ENCODE results near the gene P2RY11.

P2RY11 gene

DNA sequence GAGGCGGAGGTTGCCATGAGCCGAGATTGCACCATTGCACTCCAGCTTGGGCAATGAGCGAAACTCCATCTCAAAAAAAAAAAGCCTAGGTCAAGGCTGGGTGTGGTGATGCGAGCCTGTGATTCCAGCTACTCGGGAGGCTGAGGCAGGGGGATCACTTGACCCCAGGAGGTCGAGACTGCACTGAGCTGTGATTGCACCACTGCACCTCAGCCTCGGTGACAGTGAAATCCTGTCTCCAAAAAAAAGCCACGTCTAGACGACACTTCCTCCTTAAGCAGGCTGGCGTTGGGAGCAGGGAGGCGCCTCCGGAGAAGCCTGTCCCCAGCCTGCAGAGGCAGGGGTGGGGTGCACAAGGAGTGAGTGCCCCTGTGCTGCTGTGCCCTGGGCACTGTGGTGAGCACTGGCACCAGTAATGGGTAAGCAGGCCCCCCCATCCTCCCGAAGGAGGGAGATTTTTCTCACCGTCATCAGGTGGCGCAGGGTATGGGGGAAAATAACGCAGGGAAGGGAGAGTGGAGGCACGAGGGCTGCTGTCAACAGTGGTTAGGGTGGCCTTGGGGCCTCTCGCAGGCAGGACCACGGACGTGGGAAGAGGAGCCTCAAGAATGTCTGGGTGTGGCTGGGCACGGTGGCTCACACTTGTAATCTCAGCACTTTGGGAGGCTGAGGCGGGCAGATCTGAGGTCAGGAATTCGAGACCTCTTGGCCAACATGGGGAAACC, 706 bp downstream of the P2RY11 start:
- TF ChIP-seq FOXM1 (IDR thresholded peaks at IDR 0.05; ENCODE audit: borderline replicate concordance, low read depth) (no peak), CEBPB (IDR thresholded peaks at IDR 0.05) (no peak), TEAD4 (IDR thresholded peaks at IDR 0.05) (no peak), EGR1 (IDR thresholded peaks at IDR 0.05) (no peak), ZBTB7A (IDR thresholded peaks at IDR 0.05; ENCODE audit: low read depth) (no peak), RAD21 (IDR thresholded peaks at IDR 0.05; ENCODE audit: low read depth) (no peak), EP300 (IDR thresholded peaks at IDR 0.05; ENCODE audit: borderline replicate concordance) (no peak), CREB1 (IDR thresholded peaks at IDR 0.05; ENCODE audit: low read depth) (no peak)
- TF ChIP-seq, protein P1, sequence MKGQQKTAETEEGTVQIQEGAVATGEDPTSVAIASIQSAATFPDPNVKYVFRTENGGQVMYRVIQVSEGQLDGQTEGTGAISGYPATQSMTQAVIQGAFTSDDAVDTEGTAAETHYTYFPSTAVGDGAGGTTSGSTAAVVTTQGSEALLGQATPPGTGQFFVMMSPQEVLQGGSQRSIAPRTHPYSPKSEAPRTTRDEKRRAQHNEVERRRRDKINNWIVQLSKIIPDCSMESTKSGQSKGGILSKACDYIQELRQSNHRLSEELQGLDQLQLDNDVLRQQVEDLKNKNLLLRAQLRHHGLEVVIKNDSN (IDR thresholded peaks at IDR 0.05) = no peak
- TF ChIP-seq, protein P2, sequence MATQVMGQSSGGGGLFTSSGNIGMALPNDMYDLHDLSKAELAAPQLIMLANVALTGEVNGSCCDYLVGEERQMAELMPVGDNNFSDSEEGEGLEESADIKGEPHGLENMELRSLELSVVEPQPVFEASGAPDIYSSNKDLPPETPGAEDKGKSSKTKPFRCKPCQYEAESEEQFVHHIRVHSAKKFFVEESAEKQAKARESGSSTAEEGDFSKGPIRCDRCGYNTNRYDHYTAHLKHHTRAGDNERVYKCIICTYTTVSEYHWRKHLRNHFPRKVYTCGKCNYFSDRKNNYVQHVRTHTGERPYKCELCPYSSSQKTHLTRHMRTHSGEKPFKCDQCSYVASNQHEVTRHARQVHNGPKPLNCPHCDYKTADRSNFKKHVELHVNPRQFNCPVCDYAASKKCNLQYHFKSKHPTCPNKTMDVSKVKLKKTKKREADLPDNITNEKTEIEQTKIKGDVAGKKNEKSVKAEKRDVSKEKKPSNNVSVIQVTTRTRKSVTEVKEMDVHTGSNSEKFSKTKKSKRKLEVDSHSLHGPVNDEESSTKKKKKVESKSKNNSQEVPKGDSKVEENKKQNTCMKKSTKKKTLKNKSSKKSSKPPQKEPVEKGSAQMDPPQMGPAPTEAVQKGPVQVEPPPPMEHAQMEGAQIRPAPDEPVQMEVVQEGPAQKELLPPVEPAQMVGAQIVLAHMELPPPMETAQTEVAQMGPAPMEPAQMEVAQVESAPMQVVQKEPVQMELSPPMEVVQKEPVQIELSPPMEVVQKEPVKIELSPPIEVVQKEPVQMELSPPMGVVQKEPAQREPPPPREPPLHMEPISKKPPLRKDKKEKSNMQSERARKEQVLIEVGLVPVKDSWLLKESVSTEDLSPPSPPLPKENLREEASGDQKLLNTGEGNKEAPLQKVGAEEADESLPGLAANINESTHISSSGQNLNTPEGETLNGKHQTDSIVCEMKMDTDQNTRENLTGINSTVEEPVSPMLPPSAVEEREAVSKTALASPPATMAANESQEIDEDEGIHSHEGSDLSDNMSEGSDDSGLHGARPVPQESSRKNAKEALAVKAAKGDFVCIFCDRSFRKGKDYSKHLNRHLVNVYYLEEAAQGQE (IDR thresholded peaks at IDR 0.05; ENCODE audit: low read depth) = no peak
- TF ChIP-seq, protein P3, sequence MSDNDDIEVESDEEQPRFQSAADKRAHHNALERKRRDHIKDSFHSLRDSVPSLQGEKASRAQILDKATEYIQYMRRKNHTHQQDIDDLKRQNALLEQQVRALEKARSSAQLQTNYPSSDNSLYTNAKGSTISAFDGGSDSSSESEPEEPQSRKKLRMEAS (IDR thresholded peaks at IDR 0.05) = no peak

- TF ChIP-seq FOXM1 (IDR thresholded peaks at IDR 0.05; ENCODE audit: borderline replicate concordance, low read depth) = no peak
- TF ChIP-seq RAD21 (IDR thresholded peaks at IDR 0.05; ENCODE audit: low read depth) = peak; percentile 19; the same call in 1 of the 2 replicates
- TF ChIP-seq ZBTB7A (IDR thresholded peaks at IDR 0.05; ENCODE audit: low read depth) = no peak
- TF ChIP-seq NFIC (IDR thresholded peaks at IDR 0.05) = no peak
These were observed 1.6 kb downstream of the P2RY11 start for GRCh38 chr19:10112895-10113591.

DNA sequence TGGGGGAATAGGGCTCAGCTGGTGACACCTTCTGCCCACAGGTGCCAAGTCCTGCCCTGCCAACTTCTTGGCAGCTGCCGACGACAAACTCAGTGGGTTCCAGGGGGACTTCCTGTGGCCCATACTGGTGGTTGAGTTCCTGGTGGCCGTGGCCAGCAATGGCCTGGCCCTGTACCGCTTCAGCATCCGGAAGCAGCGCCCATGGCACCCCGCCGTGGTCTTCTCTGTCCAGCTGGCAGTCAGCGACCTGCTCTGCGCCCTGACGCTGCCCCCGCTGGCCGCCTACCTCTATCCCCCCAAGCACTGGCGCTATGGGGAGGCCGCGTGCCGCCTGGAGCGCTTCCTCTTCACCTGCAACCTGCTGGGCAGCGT, 2.1 kb downstream of the P2RY11 start:
- TF ChIP-seq CREB1 (IDR thresholded peaks at IDR 0.05; ENCODE audit: low read depth) (no peak), TCF12 (IDR thresholded peaks at IDR 0.05; ENCODE audit: low read depth) (no peak; the same call in 1 of the 2 replicates), YY1 (IDR thresholded peaks at IDR 0.05; ENCODE audit: low read depth) (no peak), TAF1 (IDR thresholded peaks at IDR 0.05; ENCODE audit: low read depth) (no peak), NFIC (IDR thresholded peaks at IDR 0.05) (no peak), TEAD4 (IDR thresholded peaks at IDR 0.05) (0 out of 2 replicates have a peak, but pooled peaks have one; percentile 9), ZBTB7A (IDR thresholded peaks at IDR 0.05; ENCODE audit: low read depth) (no peak)
- TF ChIP-seq, protein P2 (IDR thresholded peaks at IDR 0.05; ENCODE audit: low read depth) = no peak

DNA sequence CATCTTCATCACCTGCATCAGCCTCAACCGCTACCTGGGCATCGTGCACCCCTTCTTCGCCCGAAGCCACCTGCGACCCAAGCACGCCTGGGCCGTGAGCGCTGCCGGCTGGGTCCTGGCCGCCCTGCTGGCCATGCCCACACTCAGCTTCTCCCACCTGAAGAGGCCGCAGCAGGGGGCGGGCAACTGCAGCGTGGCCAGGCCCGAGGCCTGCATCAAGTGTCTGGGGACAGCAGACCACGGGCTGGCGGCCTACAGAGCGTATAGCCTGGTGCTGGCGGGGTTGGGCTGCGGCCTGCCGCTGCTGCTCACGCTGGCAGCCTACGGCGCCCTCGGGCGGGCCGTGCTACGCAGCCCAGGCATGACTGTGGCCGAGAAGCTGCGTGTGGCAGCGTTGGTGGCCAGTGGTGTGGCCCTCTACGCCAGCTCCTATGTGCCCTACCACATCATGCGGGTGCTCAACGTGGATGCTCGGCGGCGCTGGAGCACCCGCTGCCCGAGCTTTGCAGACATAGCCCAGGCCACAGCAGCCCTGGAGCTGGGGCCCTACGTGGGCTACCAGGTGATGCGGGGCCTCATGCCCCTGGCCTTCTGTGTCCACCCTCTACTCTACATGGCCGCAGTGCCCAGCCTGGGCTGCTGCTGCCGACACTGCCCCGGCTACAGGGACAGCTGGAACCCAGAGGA, 2.6 kb downstream of the P2RY11 start:
- TF ChIP-seq YY1 (IDR thresholded peaks at IDR 0.05; ENCODE audit: low read depth) = no peak
- no peak for TF ChIP-seq NFIC (IDR thresholded peaks at IDR 0.05)
- TF ChIP-seq TAF1 (IDR thresholded peaks at IDR 0.05; ENCODE audit: low read depth) = no peak
- TF ChIP-seq, protein P3 (IDR thresholded peaks at IDR 0.05) = no peak
- no peak for TF ChIP-seq RAD21 (IDR thresholded peaks at IDR 0.05; ENCODE audit: low read depth)
- TF ChIP-seq TEAD4 (IDR thresholded peaks at IDR 0.05) = no peak
- TF ChIP-seq TCF12 (IDR thresholded peaks at IDR 0.05; ENCODE audit: low read depth) = no peak
- no peak for TF ChIP-seq CEBPB (IDR thresholded peaks at IDR 0.05)
- no peak for TF ChIP-seq EP300 (IDR thresholded peaks at IDR 0.05; ENCODE audit: borderline replicate concordance)
- no peak for TF ChIP-seq CREB1 (IDR thresholded peaks at IDR 0.05; ENCODE audit: low read depth)
- TF ChIP-seq EGR1 (IDR thresholded peaks at IDR 0.05) = no peak
- TF ChIP-seq FOXM1 (IDR thresholded peaks at IDR 0.05; ENCODE audit: borderline replicate concordance, low read depth) = no peak
- TF ChIP-seq, protein P1 (IDR thresholded peaks at IDR 0.05) = no peak
- TF ChIP-seq, protein P2 (IDR thresholded peaks at IDR 0.05; ENCODE audit: low read depth) = no peak
- TF ChIP-seq ZBTB7A (IDR thresholded peaks at IDR 0.05; ENCODE audit: low read depth) = no peak

Measured in Ishikawa (cell line).